ENCODE data around the gene UVRAG. TPM values are rescaled to one million over a fixed set of nuclear protein-coding genes. Genes with fewer than 3 reads are reported as not detected.

Gene UVRAG
- total RNA-seq, 1 donor from 2014 or later: 34.0 TPM

DNA sequence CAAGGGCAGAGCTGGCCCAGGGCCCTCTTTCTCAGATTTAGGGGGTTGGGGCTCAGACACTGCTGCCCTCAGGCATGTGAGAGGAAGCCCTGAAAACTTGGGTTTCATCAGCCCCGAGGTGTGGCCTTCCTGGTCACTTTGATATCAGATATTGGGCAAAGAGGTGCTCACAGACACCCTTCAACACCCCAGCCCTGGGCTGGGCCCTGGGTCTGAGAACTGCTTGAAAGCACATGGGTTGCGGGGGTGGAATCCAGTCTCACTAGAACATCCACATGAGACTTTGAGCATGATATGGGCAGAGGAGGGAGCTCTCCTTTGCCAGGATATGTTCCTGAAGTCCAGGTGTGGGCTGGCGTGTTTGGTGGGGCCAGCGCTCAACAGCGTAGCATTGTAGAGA is 36.0 kb upstream of the UVRAG start:
- peaks cover 10% of the 10 kb centered on the region for H3K4me1 ChIP-seq
- H3K27ac Mint-ChIP-seq: no peak overlapping the region
- H3K4me3 ChIP-seq: no peak overlapping the region
- H3K9me3 Mint-ChIP-seq: no peaks in the 10 kb centered on the region
- no peaks in the 10 kb centered on the region for H3F3A ChIP-seq (ENCODE audit: low read depth)
- TF ChIP-seq, protein P1, sequence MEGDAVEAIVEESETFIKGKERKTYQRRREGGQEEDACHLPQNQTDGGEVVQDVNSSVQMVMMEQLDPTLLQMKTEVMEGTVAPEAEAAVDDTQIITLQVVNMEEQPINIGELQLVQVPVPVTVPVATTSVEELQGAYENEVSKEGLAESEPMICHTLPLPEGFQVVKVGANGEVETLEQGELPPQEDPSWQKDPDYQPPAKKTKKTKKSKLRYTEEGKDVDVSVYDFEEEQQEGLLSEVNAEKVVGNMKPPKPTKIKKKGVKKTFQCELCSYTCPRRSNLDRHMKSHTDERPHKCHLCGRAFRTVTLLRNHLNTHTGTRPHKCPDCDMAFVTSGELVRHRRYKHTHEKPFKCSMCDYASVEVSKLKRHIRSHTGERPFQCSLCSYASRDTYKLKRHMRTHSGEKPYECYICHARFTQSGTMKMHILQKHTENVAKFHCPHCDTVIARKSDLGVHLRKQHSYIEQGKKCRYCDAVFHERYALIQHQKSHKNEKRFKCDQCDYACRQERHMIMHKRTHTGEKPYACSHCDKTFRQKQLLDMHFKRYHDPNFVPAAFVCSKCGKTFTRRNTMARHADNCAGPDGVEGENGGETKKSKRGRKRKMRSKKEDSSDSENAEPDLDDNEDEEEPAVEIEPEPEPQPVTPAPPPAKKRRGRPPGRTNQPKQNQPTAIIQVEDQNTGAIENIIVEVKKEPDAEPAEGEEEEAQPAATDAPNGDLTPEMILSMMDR (IDR thresholded peaks at IDR 0.05): no peak
- TF ChIP-seq EZH2 (IDR thresholded peaks at IDR 0.05): no peak
- TF ChIP-seq EZH2phosphoT487 (IDR thresholded peaks at IDR 0.05): no peak
- H4K20me1 ChIP-seq (ENCODE audit: low read depth): no peaks in the 10 kb centered on the region
- H3K9me3 ChIP-seq (ENCODE audit: low read depth): no peaks in the 10 kb centered on the region
- H3K4me2 ChIP-seq: no peak overlapping the region
- no peak overlapping the region for H3K9ac ChIP-seq
- H2AFZ ChIP-seq (replicated peaks): no peak overlapping the region
- no peak overlapping the region for H3K27ac ChIP-seq
- H3K27me3 ChIP-seq: no peaks in the 10 kb centered on the region
- no peak overlapping the region for H3K4me3 Mint-ChIP-seq
- H3K27me3 Mint-ChIP-seq (ENCODE audit: insufficient read depth, low read depth): peaks cover 3% of the 10 kb centered on the region
- DNase-seq (ENCODE audit: low spot score): no peak
- H3K36me3 ChIP-seq: no peaks in the 10 kb centered on the region
- peaks cover 10% of the 10 kb centered on the region for H3K4me1 Mint-ChIP-seq
- no peaks in the 10 kb centered on the region for H3K79me2 ChIP-seq (ENCODE audit: low read depth)
- no peaks in the 10 kb centered on the region for H3K36me3 Mint-ChIP-seq

DNA sequence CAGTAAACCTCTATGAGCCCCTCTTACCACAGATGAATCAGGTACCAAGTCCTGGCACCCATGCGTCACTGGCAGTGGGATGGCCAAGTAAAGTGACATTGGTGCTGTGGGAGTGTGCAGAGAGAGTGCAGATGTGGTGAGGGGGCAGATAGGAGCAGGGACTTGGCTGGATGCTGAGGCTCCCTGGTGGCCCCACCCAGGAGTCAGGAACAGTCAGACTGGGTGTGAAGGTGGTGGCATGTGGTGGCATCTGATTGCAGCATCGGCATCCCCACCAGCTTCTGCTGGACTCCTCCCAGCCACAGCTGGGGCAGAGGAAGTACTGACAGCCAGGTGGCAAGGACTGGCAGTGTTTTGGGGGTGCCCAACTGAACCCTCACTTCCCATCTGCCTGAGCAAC is 35.0 kb upstream of the UVRAG start:
- no peak overlapping the region for H3K4me2 ChIP-seq
- Mint-ChIP-seq H3K27me3 (ENCODE audit: insufficient read depth, low read depth) (peaks cover 4% of the 10 kb centered on the region), H3K36me3 (no peaks in the 10 kb centered on the region), H3K4me1 (peaks cover 1% of the 10 kb centered on the region), H3K4me3 (no peak overlapping the region), H3K27ac (no peak overlapping the region), H3K9me3 (no peaks in the 10 kb centered on the region)
- H3K9me3 ChIP-seq (ENCODE audit: low read depth): no peaks in the 10 kb centered on the region
- no peak overlapping the region for H2AFZ ChIP-seq (replicated peaks)
- H3K27ac ChIP-seq: no peak overlapping the region
- H3K36me3 ChIP-seq: no peaks in the 10 kb centered on the region
- no peak overlapping the region for H3K4me3 ChIP-seq
- peaks cover 6% of the 10 kb centered on the region for H3K4me1 ChIP-seq
- H3K9ac ChIP-seq: no peak overlapping the region
- TF ChIP-seq EZH2 (IDR thresholded peaks at IDR 0.05): no peak
- TF ChIP-seq, protein P1 (IDR thresholded peaks at IDR 0.05): no peak
- TF ChIP-seq EZH2phosphoT487 (IDR thresholded peaks at IDR 0.05): no peak
- H4K20me1 ChIP-seq (ENCODE audit: low read depth): no peaks in the 10 kb centered on the region
- no peak for DNase-seq (ENCODE audit: low spot score)
- no peaks in the 10 kb centered on the region for H3K27me3 ChIP-seq
- no peaks in the 10 kb centered on the region for H3K79me2 ChIP-seq (ENCODE audit: low read depth)
- no peaks in the 10 kb centered on the region for H3F3A ChIP-seq (ENCODE audit: low read depth)

DNA sequence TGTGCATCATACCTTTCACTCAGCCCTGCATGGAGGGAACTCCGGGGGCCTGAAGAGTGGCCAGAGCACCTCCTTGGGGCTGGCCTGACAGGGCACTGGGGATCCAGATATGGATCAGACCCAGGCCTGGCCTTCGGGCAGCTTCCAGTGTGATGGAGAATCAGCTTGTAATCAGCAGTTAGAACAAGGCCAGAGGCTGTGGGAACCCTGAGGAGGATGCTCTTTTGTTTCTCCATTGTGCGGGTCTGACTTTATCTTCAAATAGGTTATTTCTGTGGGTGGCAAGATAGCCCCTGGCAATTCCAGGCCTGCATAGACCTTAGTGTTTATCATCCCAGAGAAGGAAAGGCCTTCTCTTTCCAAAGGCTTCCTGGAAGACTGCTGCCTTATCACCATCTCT is 34.1 kb upstream of the UVRAG start:
- Mint-ChIP-seq H3K4me3 (no peak overlapping the region), H3K9me3 (no peaks in the 10 kb centered on the region), H3K27me3 (ENCODE audit: insufficient read depth, low read depth) (peaks cover 4% of the 10 kb centered on the region), H3K27ac (no peak overlapping the region), H3K36me3 (no peaks in the 10 kb centered on the region), H3K4me1 (no peaks in the 10 kb centered on the region)
- H2AFZ ChIP-seq (replicated peaks): no peak overlapping the region
- DNase-seq (ENCODE audit: low spot score): no peak
- no peaks in the 10 kb centered on the region for H3K79me2 ChIP-seq (ENCODE audit: low read depth)
- H3K4me3 ChIP-seq: no peak overlapping the region
- no peak overlapping the region for H3K27ac ChIP-seq
- no peak overlapping the region for H3K4me2 ChIP-seq
- no peaks in the 10 kb centered on the region for H3K4me1 ChIP-seq
- H3K9ac ChIP-seq: no peak overlapping the region
- no peaks in the 10 kb centered on the region for H3F3A ChIP-seq (ENCODE audit: low read depth)
- TF ChIP-seq EZH2phosphoT487 (IDR thresholded peaks at IDR 0.05) (no peak), EZH2 (IDR thresholded peaks at IDR 0.05) (no peak)
- TF ChIP-seq, protein P1 (IDR thresholded peaks at IDR 0.05): no peak
- H3K27me3 ChIP-seq: no peaks in the 10 kb centered on the region
- H4K20me1 ChIP-seq (ENCODE audit: low read depth): no peaks in the 10 kb centered on the region
- H3K9me3 ChIP-seq (ENCODE audit: low read depth): no peaks in the 10 kb centered on the region
- H3K36me3 ChIP-seq: no peaks in the 10 kb centered on the region

Data from neural progenitor cell (in vitro differentiated cells).